Stimulated activated CD4-positive, alpha-beta T cell treated with anti-CD3 and anti-CD28 coated beads, TNF-alpha, amount 100 ng/mL, for 24 hours (primary cell): ENCODE data around the gene ASIC4.

Experiments used
- DNase-seq, 3 experiments: peaks; one replicate each; pipeline ENCODE4 v3.0.0-alpha.2; 2020; ENCODE audit warnings: low read depth in 3 of 3

Gene ASIC4, protein sequence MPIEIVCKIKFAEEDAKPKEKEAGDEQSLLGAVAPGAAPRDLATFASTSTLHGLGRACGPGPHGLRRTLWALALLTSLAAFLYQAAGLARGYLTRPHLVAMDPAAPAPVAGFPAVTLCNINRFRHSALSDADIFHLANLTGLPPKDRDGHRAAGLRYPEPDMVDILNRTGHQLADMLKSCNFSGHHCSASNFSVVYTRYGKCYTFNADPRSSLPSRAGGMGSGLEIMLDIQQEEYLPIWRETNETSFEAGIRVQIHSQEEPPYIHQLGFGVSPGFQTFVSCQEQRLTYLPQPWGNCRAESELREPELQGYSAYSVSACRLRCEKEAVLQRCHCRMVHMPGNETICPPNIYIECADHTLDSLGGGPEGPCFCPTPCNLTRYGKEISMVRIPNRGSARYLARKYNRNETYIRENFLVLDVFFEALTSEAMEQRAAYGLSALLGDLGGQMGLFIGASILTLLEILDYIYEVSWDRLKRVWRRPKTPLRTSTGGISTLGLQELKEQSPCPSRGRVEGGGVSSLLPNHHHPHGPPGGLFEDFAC

DNA sequence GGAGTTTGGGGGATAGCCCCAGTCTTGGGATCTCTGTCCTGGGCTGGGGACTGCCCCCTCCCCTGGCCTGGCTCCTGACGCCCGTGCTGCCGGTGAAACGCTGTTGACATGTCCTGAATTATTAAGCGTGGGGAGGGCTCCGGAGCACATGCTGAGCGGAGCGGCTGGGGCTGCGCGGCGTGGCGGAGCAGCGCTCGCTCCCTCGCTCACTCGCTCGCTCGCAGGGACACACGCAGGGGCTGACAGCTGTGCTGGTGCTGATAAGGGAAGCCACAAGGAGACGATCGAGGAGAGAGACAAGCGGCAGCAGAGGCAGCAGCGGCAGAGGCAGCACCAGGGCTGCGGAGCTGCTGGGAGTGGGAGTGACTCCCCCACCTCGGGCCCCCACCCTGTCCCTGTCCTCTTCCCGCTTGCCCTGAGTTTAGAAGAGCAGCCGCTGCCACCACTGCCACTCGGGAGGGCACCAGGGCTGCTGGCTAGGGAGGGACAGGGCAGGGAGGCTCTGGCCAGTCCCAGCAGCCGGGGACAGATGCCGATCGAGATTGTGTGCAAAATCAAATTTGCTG is at the start of gene ASIC4:
Gene ASIC4 (plus strand): TSS at position 287 of the 566 bp plus-strand sequence. CDS start 243 bp downstream, at position 530.
- DNase-seq: no peak

DNA sequence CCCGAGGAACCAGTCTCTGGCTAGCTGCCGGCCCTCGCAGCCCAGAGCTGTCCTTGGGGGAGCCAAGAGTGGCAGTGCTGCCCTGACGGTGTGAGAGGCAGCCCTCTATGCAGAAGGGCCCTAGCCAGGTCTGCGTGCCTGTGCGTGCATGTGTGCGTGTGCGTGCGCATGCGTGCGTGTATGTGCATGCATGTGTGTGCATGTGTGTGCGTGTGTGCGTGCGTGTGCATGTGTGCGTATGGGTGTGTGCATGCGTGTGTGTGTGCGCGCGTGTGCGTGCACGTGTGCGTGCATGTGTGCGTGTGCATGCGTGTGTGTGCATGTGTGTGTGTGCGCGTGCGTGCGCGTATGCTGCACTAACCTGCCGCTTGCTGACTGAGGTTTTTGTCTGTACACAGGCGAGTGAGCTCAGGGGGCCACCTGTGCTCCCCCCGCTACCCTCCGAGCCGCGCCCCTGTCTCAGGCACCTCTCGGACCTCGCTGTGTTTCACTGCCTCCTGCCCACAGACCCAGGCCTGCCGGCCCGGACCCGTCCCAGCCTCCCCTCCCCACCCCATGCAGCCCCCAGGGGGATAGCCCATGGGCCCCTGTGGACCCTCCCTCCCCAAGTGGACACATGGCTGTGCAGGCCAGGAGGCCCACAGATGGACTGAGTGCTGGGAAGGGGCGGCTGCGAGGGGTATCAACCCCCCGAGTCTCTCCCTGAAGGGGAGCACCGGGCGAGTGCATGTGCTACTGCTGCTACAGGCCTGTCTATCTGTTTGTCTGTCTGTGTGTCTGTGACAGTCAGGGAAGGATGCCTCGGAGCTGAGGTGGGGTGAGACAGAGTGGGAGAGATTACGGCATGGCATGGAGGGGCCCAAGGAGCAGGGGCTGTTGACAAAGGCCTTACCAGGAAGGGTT is 48.4 kb upstream of the ASIC4 start:
- no peak for DNase-seq

DNA sequence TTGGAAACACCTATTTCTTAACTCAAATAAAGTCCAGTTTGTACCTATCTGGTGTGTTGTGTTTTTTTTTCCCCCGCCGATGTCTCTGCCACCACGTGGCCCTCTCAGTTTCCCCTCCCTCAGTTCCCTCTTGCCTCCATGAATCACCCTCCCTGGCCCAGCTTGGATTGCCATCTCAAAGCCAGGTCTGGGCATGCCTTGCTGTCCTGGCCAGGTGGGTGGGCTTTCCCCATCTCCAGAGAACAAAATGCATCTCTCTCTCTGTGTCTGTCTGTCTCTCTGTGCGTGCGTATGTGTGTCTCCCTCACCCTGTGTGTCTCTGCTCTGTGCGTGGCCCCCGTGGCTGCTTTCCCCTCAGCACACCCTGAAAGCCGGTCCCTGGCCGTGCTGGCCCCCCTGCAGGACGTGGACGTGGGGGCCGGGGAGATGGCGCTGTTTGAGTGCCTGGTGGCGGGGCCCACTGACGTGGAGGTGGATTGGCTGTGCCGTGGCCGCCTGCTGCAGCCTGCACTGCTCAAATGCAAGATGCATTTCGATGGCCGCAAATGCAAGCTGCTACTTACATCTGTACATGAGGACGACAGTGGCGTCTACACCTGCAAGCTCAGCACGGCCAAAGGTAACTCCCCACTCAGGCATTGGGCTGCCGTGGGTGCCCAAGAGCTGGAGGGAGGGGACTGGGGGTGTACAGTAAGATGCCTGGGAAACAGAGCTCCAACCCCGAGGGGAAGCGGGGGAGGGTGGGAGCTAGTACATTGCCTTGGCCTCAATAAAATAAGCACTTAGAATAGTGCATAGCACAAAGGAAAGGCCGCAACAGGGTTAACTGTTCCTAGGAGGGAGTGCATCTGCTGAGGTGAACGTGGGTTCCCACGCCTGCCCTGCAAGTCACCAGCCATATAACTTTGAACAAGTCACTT is 47.2 kb upstream of the ASIC4 start:
- DNase-seq: no peak

DNA sequence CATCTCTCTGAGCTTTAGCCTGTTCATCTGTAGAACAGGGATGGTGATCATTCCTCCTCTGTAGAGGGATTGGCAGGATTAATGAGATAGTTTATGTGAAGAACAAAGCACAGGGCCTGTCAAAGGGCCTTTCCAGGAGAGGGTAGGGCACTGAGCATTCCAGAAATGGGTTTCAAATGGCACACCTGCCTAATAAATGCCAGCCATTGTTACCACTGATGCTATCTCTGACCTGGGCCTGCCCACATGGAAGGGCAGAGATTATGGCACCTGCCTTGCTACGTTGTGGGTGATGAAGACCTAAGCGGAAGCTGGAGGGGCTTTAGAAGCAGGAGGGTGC is 46.6 kb upstream of the ASIC4 start:
- DNase-seq: no peak

DNA sequence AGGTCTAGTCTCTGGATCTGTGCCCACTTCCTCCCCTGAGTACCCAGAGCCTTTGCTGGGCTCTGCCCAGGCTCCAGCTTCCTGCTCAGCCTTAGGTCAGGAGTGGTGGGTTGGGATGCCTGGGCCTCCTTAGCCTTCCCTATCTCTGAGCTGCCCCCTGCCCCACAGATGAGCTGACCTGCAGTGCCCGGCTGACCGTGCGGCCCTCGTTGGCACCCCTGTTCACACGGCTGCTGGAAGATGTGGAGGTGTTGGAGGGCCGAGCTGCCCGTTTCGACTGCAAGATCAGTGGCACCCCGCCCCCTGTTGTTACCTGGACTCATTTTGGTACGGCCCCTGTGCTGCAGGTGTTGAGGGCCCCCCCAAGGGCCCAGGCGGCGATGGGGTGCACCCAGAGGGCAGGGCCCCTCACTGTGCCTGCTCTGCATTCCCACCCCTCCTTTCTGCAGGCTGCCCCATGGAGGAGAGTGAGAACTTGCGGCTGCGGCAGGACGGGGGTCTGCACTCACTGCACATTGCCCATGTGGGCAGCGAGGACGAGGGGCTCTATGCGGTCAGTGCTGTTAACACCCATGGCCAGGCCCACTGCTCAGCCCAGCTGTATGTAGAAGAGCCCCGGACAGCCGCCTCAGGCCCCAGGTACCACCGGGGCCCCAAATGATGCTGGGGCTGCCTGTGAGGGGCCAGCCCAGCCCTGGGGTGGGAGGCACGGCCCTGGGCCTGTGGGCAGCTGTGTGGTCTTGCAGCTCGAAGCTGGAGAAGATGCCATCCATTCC is 45.7 kb upstream of the ASIC4 start:
- no peak for DNase-seq

DNA sequence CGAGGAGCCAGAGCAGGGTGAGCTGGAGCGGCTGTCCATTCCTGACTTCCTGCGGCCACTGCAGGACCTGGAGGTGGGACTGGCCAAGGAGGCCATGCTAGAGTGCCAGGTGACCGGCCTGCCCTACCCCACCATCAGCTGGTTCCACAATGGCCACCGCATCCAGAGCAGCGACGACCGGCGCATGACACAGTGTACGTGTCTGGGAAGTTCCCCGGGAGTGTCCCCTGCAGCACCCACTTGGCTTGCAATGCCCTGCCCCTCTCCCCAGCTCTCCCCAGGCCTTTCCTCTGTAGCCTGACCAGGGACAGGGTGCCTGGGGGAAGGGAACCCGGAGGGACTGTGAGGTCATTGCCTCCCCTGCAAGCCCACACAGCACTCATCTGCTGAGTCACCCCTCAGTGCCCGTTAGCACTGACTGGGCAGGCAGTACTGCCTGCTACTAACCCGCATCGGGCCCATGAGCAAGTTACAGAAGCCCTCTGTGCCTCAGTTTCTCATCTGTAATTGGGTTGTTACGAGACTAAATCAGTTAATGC is 45.0 kb upstream of the ASIC4 start:
- DNase-seq: no peak

DNA sequence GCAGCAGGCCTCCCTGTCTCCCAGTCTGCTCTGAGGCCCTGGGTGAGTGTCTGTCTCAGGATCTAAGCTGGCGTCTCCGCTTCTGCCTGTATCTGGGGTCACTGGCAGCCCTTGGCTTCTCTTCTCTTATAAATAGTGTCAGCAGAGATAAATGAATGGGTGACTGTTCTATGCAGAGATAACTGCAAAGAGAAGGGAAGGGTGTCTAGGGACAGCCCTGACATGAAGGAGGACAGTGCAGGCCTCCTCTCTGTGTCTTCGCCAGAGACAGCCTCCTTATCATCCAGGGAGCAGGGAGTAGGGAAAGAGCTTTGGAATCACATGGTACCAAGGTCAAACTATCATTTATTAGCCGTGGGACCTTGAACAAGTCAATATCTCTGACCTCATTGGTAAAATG is 43.9 kb upstream of the ASIC4 start:
- DNase-seq: no peak

DNA sequence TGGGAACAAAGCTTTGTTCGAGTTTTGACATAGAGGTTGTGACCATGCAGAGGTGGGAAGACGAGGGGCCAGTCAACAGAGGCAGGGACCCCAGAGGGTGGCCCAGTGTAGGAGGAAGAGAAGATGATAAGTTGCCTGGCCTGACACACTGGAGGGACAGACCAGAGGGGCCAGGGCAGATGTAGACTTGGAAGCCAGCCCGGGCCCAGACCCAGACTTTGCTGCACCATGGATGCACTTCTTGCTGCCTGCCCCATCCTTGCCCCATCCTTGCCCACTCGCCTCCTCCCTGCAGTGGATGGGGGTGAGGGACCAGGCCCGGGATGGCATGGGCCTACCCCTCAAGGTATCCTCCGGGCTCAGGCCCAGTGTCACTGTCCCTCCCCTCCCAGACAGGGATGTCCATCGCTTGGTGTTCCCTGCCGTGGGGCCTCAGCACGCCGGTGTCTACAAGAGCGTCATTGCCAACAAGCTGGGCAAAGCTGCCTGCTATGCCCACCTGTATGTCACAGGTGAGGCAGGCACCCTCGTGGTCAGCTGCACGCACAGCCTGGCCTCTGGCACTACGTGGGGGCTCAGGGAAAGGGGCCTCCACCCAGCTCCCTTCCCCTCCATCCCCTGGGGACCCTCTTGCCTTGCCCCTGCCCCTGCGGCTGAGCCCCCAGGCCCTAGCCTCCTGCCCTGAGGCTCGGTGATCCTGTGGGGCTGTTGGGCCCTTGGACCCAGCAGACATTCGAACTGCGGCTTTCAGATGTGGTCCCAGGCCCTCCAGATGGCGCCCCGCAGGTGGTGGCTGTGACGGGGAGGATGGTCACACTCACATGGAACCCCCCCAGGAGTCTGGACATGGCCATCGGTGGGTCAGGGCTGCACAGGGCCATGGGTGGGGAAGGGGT is 42.6 kb upstream of the ASIC4 start:
- DNase-seq: no peak

DNA sequence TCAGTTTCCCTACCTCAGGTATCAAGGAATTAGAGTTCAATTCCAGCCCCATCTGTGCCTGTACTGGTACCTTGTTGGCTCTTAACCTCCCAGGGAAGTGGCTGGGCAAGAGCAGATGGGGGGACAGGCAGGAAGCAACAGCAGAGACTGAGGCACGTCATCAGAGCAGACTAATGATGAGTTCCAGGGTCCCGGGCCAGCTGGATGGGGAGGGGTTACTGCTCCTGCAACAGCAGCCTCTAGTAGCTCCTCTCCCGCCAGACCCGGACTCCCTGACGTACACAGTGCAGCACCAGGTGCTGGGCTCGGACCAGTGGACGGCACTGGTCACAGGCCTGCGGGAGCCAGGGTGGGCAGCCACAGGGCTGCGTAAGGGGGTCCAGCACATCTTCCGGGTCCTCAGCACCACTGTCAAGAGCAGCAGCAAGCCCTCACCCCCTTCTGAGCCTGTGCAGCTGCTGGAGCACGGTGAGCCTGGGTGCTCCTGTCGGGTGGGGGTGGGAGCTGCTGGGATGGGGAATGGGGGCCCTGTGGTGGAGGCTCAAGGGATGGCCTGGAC is 41.6 kb upstream of the ASIC4 start:
- DNase-seq: no peak

DNA sequence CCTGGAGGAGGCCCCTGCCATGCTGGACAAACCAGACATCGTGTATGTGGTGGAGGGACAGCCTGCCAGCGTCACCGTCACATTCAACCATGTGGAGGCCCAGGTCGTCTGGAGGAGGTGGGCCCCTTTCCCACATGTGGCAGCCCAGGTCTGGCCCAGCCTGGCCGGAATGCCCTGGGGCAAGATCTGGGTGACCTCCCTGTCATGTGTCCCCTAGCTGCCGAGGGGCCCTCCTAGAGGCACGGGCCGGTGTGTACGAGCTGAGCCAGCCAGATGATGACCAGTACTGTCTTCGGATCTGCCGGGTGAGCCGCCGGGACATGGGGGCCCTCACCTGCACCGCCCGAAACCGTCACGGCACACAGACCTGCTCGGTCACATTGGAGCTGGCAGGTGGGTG is 40.8 kb upstream of the ASIC4 start:
- DNase-seq: no peak

DNA sequence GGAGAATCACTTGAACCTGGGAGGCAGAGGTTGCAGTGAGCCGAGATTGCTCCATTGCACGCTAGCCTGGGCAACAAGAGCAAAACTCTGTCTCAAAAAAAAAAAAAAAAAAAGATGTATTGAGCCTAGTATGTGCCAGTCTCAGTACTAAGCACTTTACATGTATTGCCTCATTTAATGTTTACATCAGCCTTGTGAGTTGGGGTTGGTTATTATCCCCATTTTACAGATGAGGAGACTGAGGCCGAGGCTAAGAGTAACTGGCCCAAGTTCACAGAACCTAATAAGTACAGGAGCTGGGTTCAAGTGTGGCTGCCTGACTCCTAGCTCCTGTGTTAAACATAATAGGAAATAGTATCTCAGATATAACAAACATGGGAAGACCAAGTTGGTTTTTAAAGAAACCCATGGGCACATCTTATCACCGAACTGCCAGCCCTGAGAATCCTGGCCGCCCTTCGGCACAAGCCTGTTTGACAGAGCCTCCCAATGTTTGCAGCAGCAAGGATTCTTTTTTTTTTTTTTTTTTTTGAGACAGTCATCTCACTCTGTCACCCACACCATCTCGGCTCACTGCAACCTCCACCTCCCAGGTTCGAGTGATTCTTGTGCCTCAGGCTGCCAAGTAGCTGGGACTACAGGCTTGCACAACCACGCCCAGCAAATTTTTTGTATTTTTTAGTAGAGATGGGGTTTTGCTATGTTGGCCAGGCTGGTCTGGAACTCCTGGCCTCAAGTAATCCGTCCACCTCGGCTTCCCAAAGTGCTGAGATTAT is 39.8 kb upstream of the ASIC4 start:
- no peak for DNase-seq

DNA sequence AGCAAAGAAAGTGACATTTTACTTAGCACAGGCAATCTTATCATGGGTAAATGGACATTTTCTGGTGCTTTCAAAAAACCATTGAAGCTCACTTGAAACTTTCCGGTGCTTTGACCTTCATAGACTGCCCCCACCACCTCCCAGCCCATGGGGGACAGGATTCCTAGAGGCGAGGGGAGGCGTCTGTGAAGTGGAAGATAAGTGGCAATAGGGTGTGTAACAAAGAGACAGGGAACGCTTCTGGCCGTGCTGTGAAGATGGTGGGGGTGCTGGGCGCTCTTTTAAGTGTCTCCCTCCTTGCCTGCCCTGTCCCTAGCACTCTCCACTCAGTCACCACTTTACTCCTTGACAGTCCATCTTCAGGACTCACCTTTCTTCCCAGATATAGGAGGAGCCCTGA is 39.0 kb upstream of the ASIC4 start:
- DNase-seq: no peak

DNA sequence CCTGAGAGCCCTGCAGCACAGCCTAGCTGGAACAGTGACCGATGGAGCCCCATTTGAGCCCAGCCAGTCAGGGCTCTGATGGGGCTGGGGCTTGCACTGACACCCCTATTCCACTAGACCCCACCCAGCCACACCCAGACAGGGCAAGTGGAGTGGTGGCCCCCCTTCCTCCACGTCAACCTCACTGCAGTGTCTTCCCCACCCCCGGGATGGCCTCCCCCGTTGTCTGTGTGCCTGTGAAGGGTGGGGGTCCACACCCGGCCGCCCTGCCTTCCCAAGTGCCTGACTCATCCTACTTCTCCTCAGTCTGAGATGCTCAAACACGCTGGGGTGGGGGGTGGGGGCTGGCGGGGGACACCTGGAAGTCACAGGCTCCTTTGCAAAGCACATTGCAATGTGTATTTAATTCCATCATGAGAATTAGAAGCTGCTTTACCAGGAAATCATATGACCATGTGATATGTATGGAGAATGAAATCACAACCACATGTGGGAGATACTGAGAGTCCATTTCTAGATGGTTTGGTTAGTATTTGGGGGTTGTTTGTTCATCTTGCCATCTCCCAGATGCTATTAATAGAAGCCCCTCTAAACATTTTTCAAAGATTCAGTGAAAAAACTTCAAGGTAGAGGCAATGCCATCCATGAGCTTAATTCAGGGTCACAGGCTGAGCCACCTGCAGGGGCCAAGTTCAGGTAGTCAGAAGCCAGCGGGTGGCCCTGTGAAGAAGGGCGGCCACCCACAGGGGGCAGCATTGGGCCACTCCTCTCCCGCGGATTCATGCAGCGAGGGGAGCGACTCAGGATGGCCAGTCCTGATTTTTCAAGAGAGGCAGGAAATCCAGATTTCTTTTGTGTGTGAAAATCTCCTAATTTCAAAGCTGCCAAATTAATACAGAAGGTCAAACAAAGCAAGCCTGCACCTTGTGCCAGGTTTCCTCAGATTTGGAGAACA is 38.3 kb upstream of the ASIC4 start:
- DNase-seq: peak; percentile 22 to 68 (median 34)

DNA sequence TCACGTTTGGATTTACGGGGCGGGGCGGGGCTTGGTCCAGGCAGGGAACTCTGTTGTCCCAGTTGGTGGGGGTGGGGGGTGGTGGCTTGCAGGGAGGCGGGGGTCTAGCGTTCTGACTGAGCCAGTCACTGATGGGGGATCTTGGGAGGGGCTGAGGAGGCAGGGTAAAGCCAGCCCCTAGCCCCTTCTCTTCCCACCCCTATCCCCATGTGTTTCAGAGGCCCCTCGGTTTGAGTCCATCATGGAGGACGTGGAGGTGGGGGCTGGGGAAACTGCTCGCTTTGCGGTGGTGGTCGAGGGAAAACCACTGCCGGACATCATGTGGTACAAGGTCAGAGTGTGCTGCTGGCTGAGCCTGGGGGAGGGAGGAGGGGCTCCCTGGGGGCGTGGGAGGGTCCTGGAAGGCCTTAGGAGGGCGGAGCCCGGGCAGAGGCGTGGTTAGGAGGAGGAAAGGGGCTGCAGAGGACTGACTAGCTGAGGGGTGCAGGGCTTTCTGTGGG is 37.6 kb upstream of the ASIC4 start:
- no peak for DNase-seq

DNA sequence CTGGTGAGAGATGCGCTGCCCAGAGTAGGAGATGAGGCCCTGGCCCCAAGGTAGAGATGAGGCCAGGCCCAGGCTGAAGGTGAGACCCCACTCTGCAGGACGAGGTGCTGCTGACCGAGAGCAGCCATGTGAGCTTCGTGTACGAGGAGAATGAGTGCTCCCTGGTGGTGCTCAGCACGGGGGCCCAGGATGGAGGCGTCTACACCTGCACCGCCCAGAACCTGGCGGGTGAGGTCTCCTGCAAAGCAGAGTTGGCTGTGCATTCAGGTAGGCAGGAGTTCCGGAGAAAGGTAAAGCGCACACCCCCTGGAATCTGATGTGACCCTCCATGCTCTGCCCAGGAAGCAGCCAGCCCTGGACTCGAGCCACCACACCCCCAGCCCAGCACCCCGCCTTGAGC is 37.1 kb upstream of the ASIC4 start:
- no peak for DNase-seq

DNA sequence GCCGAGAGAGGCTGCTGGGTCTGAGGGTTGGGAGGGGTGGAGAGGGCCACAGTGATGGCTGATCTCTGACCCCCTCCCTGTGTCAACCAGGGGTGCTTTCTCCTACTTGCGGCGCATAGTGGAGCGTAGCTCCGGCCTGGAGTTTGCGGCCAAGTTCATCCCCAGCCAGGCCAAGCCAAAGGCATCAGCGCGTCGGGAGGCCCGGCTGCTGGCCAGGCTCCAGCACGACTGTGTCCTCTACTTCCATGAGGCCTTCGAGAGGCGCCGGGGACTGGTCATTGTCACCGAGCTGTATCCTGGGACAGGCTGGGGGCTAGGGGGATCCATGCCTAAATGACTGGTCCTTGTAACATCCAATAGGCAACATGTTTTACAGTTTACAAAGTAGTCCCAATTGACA is 36.5 kb upstream of the ASIC4 start:
- no peak for DNase-seq

DNA sequence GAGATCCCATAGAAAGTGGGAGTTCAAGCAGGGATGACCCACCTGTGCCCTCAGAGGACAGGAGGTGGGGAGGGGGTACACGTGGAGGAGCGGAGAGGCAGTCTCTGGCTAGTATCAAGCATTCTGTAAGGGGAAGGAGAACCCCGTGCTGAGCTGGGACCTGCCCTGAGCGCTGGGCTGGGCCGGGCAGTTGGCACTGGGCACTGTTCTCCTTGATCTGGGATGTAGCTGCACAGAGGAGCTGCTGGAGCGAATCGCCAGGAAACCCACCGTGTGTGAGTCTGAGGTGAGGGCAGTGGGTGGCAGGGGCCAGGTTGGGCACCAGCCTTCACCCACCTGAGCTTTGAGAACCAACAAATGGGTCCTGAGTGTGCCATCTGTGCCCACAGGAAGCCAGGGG is 35.4 kb upstream of the ASIC4 start:
- DNase-seq: no peak
